Kidney epithelial cell (primary cell): ENCODE measurements around the gene CCDC102A. TPM values are rescaled to one million over a fixed set of nuclear protein-coding genes. Genes with fewer than 3 reads are reported as not detected.

ENCODE experiments used
- DNase-seq: peaks from one replicate; pipeline ENCODE4 v3.0.0-alpha.2; 2010; ENCODE audit warnings: low read depth
- H3K27me3 ChIP-seq: 2 replicates; pipeline ENCODE4 v1.6.0; 2011; ENCODE audit warnings: low read length; ENCODE audit not compliant: control insufficient read depth, insufficient read depth
- H3K36me3 ChIP-seq: 2 replicates; pipeline ENCODE4 v1.5.1; 2011; ENCODE audit warnings: low read length; ENCODE audit not compliant: control insufficient read depth, insufficient read depth
- H3K4me3 ChIP-seq: 2 replicates; pipeline ENCODE4 v1.5.1; 2011; ENCODE audit warnings: low read depth, mild to moderate bottlenecking, control low read depth, low read length
- CTCF ChIP-seq: IDR thresholded peaks from 2 replicates; pipeline ENCODE4 v1.5.1; 2011; ENCODE audit warnings: mild to moderate bottlenecking, moderate library complexity, low read length, control low read depth, inconsistent platforms; ENCODE audit not compliant: insufficient read depth, poor library complexity, severe bottlenecking
- total RNA-seq: library from RNA; depleted of rRNA; stranded (reverse); fragments of >200 nt; gene quantifications from 2 replicates; pipeline ENCODE4 v1.2.3, GENCODE V29; 2015

The CCDC102A gene
- total RNA-seq, 1 donor from 2014 or later = 11.4 TPM

DNA sequence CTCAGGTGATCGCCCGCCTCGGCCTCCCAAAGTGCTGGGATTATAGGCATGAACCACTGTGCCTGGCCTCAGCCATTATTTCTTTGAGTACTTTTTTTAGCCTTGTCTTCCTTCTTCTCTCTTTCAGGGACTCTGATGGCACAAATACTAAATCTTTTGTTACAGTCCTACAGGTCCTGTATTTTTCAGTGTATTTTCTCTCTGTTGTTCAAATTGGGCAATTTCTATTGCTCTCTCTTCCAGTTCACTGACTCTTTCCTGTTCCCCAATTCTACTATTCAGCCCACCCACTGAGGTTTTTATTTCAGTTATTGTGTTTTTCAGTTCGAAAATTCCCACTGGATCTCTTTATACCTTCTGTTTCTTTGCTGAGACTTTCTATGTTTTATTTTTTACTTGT lies 42.6 kb downstream of the CCDC102A start:
- Histone ChIP-seq H3K27me3 (no peaks in the 10 kb centered on the region), H3K36me3 (no peaks in the 10 kb centered on the region), H3K4me3 (no peak overlapping the region)
- no peak for TF ChIP-seq CTCF
- DNase-seq = no peak

GRCh38 chr16:57489229-57489628 lies 47.1 kb downstream of the CCDC102A start:
- no peak for DNase-seq
- no peak for TF ChIP-seq CTCF
- Histone ChIP-seq H3K27me3 (no peaks in the 10 kb centered on the region), H3K36me3 (no peaks in the 10 kb centered on the region), H3K4me3 (no peak overlapping the region)

GRCh38 chr16:57486858-57487834 lies 49.2 kb downstream of the CCDC102A start:
- no peak for DNase-seq
- no peaks in the 10 kb centered on the region for H3K36me3 ChIP-seq
- no peak for TF ChIP-seq CTCF

GRCh38 chr16:57485916-57486857 lies 50.2 kb downstream of the CCDC102A start, which contains the start of gene DOK4:
Gene DOK4 (minus strand): TSS chr16:57486493. CDS start chr16:57479507, 6,986 bp downstream.
- Histone ChIP-seq H3K27me3 (no peaks in the 10 kb centered on the region), H3K4me3 (peak within 1 kb of the TSS; percentile 89), H3K36me3 (no peaks in the 10 kb centered on the region)
- no peak for TF ChIP-seq CTCF
- DNase-seq = no peak

More at GRCh38 chr16:57486858-57487834, 49.2 kb downstream of the CCDC102A start:
- no peaks in the 10 kb centered on the region for H3K27me3 ChIP-seq
- no peak overlapping the region for H3K4me3 ChIP-seq

DNA sequence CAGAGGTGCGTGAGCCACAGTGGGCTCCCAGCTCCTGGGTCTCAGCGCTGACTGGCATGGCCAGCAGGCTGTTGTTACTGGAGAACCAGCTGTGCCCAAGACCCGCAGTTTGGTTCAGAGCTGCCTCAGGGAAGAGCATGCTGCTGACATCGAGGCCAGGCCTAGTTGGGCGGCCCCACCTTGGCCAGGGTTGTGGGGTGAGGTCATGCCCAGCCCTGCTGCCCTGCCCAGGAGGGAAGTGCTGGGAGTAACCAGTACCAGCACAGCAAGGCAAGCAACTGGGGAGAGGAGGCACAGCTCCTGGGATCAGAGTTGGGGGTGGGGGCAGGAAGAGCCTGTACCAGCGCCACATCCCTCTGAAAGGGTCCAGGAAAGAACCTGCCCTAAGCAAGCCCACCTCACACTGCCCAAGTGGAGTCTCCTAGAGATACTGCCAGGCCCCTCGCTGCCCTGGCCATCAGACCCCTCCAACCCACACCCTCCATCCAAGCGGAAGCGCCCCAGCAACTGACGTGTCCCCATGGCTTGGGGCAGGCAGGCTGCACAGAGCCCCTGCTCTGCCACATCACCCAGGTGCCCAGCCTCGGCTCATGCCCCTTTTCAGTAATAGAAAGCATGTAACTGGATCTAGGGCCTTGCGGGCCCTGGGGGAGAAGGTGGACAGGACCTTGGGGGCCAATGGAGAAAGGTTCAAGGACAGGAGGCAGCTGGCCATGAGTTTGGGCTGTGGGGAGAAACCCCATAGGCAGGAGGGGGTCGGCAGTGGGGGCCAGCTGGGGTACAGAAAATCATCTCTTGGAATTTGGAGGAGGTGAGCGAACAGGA lies 51.1 kb downstream of the CCDC102A start:
- Histone ChIP-seq H3K27me3 (no peaks in the 10 kb centered on the region), H3K4me3 (peak overlapping the region; percentile 89), H3K36me3 (no peaks in the 10 kb centered on the region)
- DNase-seq = no peak
- no peak for TF ChIP-seq CTCF
